Measurements from ENCODE around the gene ZNF532.

DNA sequence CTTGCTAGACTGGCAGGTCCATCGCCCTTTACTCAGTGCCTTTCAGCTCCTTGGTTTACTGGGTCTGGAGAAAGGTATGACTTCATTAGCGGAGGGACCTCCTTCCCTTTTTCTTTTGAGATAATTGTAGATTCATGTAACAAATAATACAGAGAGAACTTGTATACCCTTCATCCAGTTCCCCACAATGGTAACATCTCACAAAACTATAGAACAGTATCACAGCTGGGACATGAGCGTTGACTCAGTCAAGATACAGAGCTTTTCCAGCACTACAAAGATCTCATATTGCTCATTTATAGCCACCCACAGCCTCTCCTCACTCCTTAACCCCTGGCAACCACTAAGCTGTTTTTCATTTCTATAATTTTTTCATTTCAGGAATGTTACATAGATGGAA, 59.8 kb downstream of the ZNF532 start:
- TF ChIP-seq, protein P1, sequence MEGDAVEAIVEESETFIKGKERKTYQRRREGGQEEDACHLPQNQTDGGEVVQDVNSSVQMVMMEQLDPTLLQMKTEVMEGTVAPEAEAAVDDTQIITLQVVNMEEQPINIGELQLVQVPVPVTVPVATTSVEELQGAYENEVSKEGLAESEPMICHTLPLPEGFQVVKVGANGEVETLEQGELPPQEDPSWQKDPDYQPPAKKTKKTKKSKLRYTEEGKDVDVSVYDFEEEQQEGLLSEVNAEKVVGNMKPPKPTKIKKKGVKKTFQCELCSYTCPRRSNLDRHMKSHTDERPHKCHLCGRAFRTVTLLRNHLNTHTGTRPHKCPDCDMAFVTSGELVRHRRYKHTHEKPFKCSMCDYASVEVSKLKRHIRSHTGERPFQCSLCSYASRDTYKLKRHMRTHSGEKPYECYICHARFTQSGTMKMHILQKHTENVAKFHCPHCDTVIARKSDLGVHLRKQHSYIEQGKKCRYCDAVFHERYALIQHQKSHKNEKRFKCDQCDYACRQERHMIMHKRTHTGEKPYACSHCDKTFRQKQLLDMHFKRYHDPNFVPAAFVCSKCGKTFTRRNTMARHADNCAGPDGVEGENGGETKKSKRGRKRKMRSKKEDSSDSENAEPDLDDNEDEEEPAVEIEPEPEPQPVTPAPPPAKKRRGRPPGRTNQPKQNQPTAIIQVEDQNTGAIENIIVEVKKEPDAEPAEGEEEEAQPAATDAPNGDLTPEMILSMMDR (IDR thresholded peaks at IDR 0.05): no peak
- TF ChIP-seq POLR2A (IDR thresholded peaks at IDR 0.05): no peak

All from Peyer's patch (tissue), 4 donors.